HL-60 (cell line): ENCODE results near the gene PDZD4.

Source experiments
- REST ChIP-seq: IDR thresholded peaks from 2 replicates; pipeline ENCODE4 v1.6.1; 2012; ENCODE audit warnings: low read depth; ENCODE audit not compliant: insufficient replicate concordance
- TF ChIP-seq, protein P1 (sequence below): IDR thresholded peaks from one replicate; pipeline ENCODE4 v1.5.1; 2011; ENCODE audit warnings: low read length, control low read depth, inconsistent platforms; ENCODE audit not compliant: insufficient read depth

GRCh38 chrX:153844509-153845082 is 14.3 kb upstream of the PDZD4 start:
- TF ChIP-seq, protein P1, sequence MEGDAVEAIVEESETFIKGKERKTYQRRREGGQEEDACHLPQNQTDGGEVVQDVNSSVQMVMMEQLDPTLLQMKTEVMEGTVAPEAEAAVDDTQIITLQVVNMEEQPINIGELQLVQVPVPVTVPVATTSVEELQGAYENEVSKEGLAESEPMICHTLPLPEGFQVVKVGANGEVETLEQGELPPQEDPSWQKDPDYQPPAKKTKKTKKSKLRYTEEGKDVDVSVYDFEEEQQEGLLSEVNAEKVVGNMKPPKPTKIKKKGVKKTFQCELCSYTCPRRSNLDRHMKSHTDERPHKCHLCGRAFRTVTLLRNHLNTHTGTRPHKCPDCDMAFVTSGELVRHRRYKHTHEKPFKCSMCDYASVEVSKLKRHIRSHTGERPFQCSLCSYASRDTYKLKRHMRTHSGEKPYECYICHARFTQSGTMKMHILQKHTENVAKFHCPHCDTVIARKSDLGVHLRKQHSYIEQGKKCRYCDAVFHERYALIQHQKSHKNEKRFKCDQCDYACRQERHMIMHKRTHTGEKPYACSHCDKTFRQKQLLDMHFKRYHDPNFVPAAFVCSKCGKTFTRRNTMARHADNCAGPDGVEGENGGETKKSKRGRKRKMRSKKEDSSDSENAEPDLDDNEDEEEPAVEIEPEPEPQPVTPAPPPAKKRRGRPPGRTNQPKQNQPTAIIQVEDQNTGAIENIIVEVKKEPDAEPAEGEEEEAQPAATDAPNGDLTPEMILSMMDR: no peak
- no peak for TF ChIP-seq REST
